DOHH2 (cell line): ENCODE data around the gene AADACL2.

ENCODE experiments used
- CTCF ChIP-seq: fragments of 200-600 bp; sonication (generic); IDR thresholded peaks from one replicate; pipeline ENCODE4 v1.5.1; 2014; ENCODE audit warnings: antibody characterized with exemption, mild to moderate bottlenecking, low read depth, low read length; ENCODE audit not compliant: poor library complexity, severe bottlenecking
- EZH2phosphoT487 ChIP-seq: fragments of 200-600 bp; sonication (generic); IDR thresholded peaks from 2 replicates; pipeline ENCODE4 v1.6.1; 2017; ENCODE audit warnings: borderline replicate concordance, mild to moderate bottlenecking, antibody characterized with exemption, low read length, moderate library complexity, mixed read lengths

GRCh38 chr3:151732861-151733260 lies 866 bp upstream of the AADACL2 start:
- TF ChIP-seq CTCF (no peak), EZH2phosphoT487 (no peak)
